Measurements from ENCODE around the gene LEKR1. TPM values are rescaled to one million over a fixed set of nuclear protein-coding genes. Genes with fewer than 3 reads are reported as not detected.
"Not testable (repeated sequence)": the region's sequence is repeated elsewhere in the genome, so short reads cannot be mapped to it uniquely, and the experiment has no call there.

Gene LEKR1
- total RNA-seq, 1 donor from 2014 or later: 1.3 TPM

DNA sequence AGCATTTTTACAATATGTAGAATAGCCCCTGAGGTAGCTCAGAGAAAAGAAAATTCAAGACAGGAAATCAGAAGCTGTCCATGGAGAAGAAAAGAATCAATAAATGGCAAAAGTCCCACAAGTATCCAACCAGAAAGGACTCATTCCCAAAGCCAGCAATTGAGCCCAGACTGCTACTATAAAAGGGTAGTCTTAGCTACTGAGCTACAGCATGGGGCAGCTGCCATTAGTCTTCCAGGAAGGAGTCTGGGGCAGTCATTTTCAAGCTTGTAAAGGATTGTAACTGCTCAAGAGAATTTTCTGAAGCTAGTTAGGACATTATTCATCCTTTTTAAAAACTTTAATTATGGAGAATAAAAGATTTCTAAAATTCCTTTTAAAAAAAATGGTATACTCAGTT lies 10.5 kb downstream of the LEKR1 start:
- no peak for DNase-seq (ENCODE audit: low read depth)

DNA sequence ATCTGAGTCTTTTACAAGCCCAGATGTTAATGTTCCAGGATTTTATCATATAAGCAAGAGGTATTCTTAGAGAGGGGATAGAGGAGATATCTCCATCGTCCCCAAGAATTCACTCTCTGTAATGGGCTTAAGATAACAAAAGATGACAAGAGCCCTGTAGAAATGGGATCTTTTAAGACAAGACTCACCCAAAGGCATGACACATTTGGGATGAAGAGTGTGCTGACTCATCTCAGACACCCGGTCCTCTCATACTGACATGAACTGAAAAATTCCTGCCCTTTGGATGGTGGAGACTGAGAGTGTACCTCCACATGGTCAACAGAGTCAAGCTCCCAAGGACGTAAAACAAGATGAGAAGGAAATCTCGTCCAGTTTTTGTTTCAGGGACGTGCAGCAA lies 11.0 kb downstream of the LEKR1 start:
- no peak for DNase-seq (ENCODE audit: low read depth)

DNA sequence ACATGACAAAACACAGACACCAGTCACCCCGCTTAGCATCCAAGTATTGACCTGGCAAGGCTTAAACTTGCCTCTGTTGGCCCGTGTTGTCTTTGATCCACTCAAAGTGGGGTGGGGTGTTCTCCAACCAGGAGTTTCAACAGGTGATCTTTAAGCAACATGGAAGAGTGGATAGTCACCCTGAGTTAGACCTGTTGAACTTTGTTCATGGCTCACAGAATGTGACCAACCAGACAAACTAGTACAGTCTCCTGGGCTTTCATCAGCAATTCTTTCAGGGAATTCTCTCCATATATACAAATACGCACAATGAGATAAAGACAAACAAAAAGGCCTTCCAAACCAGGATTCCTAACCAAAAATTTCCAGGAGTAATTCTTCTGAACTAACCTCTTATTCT lies 11.9 kb downstream of the LEKR1 start:
- DNase-seq (ENCODE audit: low read depth): no peak

DNA sequence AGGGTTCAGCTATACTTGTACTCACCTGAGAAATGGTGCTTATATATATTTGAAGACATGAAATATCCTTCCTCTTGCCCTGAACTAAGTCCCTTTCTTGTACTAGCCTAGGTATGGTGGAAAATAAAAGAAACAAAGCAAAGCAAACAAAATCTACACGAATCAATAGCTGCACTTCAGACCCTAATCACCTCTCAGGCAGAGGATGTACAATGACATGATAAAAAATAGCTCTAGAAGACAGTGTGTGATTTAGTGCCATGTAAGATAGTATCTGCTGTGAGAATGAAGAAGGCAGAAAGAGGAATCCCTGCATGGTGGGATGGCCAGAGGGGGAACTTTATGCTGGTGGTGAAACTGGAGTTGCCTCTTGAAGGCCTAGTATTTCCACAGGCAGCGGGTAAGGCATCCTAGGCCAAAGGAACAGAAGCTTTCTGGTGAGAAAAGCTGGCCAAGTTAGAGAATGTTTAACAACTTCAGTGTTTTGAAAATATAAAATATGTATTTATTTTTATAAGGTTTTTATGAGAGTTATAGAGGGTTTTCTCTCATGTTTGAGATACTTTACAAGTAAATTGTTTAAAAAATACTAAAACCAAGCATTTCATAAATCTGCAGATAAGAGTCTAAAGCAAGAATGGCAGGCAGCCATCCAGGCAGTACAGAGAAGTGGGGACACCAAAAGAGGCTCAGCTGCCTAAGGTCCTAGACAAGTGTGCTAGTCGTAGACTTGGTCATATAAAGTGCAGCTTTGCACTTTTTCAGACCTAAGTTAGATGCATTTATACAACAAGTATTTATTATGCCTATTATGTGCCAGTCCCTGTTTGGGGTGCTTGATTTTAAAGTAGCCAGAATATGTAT lies 14.9 kb downstream of the LEKR1 start:
- no peak for DNase-seq (ENCODE audit: low read depth)

DNA sequence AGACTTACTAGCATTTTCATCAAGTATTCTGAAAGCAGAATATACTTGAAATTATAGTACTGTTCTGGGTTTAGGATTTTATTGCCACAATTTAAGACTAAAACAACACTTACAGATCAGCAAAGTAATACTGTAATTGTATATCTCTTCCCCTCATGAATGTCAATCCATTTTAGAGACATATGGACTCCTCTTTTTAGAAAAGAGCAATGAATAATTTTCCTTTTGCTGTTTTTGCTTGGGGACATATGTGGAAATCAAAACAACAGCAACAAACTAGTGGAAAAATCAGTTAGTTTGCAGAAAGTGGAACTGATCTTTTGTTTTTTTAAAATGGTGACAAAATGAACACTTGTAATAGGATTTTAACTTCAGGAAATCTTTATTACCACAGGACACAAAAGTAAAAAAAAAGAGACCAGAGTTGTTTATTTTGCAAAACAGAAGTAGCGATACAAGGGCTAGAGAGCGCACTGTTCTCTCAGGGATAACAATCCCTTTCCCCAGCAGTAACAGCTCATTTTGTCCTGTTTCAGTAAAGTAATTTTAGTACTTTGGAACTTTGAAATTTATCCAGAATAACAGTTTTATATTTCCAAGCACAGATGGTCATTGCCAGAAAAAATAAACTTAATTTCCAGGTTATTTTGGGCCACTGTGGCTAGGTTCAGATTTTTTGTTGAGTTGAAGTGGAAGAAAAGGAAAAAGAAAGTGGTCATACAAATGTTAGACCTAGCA lies 17.1 kb downstream of the LEKR1 start:
- DNase-seq (ENCODE audit: low read depth): no peak

DNA sequence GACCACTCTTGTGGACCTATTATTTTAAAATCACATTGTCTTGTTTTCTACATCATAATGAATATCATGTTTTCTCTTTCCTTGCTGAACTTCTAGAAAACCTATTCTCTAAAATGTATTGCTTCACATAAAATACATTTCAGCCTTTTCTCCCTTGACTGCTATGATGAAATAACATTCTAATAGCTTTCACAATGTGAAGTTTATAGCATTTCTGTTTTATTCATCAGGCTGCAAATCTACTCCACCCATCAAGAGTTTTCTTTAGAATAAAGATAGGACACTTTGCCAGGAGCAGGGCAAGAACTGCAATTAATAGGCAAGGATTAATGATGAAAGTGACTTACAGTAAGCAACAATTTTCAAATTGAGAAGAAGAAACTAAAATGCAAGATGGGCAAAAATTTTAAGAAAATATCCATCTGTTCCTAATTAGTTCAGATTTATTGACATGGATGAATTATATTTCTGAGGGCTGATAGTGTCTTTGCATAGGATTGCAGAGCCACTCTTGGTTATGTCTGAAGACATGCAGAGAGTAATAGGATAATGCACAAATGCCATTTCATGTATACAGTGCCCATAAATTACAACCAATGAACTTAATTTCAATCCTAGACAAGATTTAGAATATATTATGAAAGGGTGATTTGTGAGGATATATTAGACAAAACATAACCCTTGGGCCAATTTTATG lies 21.7 kb downstream of the LEKR1 start:
- no peak for DNase-seq (ENCODE audit: low read depth)

DNA sequence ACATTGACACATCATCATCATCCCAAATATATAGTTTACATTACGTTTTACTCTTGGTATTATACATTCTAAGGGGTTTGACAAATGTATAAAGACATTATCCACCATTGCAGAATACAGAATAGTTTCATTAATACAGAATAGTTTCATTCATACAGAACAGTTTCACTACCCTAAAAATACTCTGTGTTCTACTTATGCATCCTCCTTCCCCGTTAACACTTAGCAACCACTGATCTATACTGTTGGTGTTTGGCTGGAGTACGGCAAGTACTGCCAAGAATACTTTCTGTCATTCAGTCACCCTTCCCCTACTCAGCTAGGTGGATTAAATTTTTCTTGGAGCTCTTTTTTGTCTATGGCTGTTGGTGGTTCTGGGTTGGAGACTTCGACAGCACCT lies 33.4 kb downstream of the LEKR1 start:
- DNase-seq (ENCODE audit: low read depth): no peak

DNA sequence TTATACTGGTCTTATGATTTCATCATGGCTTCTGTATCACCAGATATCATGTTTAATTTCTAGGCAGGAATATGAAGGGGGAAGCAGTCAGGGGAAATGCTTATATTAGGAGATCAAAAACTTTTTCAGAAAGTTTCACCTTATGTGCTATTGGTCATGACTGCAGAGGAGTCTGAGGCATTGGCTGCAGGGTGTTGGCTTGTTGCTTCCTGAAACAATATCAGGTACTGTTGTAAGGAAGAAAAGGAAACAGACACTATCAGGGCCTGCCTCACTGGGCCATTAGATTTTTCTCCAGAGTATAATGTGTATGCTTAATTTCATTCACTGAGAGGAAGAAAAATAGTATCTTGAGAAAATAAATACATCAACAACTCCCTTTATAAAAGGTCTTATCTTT lies 34.7 kb downstream of the LEKR1 start:
- DNase-seq (ENCODE audit: low read depth): no peak

DNA sequence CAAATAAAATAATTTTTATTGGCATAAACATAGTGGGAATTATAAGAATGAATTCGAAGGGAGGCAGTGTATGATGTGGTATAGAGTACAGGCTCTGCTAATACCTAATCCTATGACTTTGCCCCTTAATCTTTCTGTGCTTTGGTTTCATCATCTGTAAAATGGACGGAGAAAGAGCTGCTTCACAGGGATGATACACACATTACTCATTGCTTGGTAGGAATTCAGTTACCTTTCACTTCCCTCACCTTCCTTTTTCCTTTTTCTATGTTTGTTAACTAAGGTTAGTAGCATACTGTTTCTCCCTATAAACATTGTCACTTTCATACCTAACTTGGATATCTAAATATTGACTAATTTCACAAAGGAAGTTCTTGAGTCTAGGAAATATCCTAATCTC lies 36.2 kb downstream of the LEKR1 start:
- no peak for DNase-seq (ENCODE audit: low read depth)

DNA sequence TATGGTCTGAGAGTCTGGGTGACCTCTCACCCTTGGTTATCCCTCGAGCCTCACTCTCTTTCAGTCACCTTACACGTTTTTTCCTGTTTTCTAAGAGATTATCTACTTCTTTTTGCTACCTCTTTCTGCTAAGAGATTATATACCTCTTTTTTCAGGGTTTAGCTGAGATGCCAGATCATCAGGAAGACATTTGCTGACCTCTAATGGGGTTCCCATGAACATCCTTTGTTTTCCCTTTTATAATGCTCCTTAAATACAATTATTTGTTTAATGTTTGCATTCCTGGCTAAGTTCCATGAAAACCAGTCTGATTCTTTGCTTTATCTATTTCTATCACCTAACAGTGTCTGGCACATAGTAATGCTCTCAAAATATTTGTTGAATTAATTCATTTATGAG lies 39.6 kb downstream of the LEKR1 start:
- peak; percentile 28 for DNase-seq (ENCODE audit: low read depth)

DNA sequence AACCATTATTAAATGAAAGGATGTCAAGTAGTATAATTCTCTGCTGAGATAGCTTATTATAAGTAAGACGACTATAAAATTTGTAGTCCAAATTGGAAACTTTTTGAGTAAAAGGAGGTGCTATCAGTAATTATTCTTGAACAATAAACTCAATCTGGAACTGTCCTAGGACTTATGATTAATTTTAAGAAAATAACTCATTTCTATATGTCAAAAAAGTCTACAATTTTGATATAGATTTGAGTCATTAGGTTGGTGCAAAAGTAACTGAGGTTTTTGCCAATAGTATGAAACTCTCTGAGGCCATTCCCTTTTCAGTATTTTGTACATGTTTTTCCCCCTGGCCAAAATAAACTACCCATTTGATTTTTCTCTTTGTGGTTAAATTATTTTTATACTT lies 41.0 kb downstream of the LEKR1 start:
- DNase-seq (ENCODE audit: low read depth): no peak

DNA sequence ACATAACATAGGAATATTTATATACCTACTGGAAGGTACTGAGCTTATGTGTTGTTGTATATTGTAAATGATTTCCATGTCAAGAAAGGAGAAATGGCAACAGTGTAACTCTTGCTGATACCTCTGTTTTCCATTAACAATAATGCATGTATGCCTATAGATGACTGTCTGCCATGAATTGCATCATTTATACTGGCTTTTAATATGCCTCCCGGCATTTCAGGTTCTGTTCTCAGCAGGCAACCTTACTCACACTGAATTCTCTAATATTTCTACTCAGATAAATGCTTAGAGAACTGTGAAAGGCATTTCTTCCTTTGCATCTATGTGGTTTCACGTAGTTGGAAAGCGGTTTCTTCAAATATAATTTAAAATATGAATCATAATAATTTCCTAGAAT lies 41.8 kb downstream of the LEKR1 start:
- DNase-seq (ENCODE audit: low read depth): no peak

DNA sequence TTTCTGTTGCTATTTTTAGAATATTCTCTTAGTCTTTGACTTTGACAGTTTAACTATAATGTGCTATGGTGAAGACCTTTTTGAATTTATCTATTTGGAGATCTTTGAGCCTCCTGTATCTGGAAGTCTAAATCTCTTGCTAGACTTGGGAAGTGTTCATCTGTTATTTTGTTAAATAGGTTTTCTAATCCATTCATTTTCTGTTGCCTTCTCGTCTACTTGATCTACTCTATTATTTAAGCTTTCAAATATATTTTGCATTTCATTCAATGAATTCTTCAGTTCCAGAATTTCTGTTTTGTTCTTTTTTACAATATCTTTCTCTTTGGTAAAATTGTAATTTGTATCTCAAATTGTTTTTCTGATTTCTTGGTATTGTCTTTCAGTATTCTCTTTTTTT lies 47.8 kb downstream of the LEKR1 start:
- no peak for DNase-seq (ENCODE audit: low read depth)

DNA sequence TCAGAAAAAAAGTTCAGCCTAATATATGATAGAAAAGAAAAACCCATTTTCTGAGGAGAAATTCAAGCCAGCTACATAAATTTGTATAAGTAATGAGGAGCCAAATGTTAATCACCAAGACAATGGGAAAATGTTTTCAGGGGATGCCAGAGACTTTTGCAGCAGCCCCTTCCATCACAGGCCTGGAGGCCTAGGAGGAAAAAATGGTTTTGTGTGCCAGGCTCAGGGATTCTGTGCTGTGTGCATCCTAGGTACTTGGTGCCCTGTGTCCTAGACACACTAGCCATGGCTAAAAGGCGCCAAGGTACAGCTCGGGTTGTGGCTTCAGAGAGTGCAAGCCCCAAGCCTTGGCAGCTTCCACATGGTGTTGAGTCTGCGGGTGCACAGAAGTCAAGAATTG lies 53.3 kb downstream of the LEKR1 start:
- not testable (repeated sequence) for DNase-seq (ENCODE audit: low read depth)

DNA sequence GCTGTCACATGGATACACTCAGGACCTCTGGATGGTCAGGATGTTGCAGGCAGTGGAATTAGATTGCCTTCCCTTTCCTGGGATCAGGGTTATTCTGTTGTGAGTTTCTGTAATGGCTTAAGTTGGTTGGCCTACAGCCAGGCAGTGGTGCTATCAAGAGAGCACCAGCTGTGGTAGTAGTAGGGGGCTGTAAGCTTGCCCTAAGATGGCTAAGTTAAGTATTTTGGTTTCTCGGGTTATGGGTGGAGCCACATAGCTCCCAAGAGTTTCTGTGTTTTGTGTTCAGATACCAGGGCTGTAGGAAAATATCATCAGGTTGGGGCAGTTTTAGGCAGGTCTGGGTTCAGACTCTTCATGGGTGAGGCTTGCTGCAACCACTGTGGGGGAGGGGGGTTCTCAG lies 59.6 kb downstream of the LEKR1 start:
- DNase-seq (ENCODE audit: low read depth): no peak

DNA sequence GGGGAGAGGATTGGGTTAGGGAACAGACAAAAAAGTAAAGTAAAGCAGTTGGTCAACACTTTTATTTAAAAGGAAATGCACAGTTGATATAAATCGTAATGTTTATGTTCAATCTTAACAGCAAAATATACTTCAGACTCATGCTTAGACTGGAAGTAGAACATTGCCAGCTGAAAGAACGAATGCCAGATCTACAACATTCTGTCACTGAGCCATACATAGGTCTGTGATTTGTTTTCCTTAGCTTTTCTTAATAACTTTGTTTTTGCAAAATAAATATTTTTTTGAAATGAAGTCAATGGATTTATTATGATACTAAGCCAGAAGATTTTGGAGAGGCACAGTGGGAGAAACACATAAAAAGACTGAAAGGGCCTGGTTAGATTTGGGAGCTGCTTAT lies 62.0 kb downstream of the LEKR1 start:
- DNase-seq (ENCODE audit: low read depth): no peak

DNA sequence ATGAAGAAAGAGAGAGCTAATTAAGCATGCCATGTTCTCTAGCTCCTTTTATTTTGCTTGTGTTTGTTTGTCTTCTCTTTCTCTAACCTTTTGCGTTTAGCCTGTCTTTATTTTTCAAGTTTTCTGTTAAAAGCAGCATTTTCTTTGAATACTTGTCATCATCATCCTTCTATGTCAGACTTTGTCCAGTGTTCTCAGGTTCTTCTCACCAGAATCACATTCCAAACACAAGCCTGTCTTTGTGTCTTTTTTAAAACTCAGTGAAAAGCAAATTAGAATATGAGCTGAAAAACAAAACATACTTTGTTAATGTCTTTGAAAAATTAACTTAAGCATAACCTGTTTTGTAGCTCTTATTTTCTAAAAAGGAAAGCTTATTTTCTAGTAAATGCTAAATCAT lies 62.4 kb downstream of the LEKR1 start:
- no peak for DNase-seq (ENCODE audit: low read depth)

DNA sequence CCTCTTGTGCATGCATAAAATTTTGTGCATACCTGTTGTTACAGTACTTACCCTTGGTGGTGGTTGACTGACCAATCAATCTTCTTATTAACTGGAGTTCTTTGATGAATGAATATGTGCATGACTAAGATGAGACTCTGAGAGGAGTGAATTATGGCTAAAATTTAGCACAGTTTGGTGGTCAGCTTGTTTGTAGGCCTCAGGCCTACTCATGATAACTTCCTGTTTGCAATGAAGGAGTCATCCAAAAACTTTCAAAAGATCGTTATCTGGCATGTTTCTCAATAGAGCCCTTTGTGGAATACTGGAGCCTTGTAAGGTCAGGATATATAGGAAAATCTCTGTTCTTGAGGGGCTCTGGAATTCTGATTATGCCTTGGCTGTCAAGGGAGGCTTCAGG lies 66.5 kb downstream of the LEKR1 start:
- DNase-seq (ENCODE audit: low read depth): no peak

DNA sequence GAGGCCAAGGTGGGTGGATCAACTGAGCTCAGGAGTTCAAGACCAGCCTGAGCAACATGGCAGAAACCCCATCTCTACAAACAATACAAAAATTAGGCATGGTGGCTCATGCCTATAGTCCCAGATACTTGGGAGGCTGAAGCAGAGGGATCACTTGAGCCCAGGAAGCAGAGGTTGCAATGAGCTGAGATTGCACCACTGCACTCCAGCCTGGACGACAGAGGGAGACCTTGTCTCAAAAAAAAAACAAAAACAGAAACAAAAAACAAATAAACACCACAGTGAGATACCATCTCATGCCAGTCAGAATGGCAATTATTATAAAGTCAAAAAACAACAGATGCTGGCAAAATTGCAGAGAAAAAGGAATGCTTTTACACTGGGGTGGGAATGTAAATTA lies 69.2 kb downstream of the LEKR1 start:
- DNase-seq (ENCODE audit: low read depth): not testable (repeated sequence)

DNA sequence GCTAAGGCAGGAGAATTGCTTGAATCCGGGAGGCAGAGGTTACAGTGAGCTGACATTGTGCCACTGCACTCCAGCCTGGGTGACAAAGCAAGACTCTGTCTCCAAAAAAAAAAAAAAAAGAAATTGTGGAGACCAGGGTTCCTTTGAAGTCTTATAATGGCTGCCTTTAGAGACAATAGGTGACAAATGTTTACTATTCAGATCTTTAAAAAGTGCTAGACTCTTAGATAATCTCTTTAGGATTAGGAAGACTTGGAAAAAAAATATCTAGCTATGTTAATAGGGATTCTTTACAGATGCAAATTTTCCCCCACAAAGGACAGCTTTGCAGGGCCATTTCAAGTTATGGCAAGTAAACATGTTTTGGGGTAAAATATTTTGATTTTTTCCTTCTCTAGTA lies 71.7 kb downstream of the LEKR1 start:
- DNase-seq (ENCODE audit: low read depth): not testable (repeated sequence)

DNA sequence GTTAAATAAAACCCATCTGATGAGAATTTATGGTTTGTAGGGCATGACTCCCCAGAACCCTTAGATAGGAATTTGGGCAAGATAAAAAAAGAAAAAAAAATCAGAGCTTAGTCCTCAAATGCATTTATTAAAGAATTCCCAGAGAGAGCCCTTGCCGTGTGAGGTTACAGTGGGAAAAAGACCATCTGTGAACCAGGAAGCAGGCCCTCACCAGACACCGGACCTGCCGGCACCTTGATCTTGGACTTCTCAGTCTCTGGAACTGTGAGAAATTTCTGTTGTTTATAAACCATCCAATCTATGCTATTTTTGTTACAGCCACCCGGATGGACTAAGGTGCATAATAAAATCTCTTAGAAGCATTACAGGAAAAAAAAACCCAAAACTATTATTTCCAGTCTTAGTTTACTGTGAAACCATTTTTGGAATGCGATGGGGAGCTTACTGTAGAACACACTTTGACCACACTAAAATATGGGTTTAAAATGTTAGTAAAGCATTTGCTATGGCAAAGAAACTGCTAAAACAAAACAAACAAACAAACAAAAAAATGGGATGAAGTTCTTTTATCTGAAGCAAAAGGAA lies 72.2 kb downstream of the LEKR1 start:
- peak; percentile 36 for DNase-seq (ENCODE audit: low read depth)

DNA sequence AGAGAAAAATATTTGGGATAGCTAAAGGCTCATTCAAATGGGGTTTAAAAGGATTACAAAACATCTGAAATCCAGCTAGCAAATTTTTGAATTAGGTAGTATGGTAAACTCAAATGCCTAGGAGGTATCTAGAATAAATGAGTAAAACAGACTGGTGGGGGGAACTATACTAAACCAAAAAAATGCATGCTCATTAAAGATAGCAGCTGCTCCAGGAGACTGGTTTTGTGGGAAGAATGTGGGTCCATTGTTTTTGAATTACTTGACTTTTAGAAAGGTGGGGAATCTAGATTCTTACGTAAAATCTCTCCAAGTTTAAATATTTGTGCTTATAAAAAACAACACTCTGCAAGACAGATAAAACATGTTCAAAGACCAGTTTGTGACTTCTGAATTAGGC lies 73.8 kb downstream of the LEKR1 start:
- peak; percentile 24 for DNase-seq (ENCODE audit: low read depth)
